Ramos (cell line): ENCODE results near the gene TRHDE.

ENCODE experiments used
- in situ Hi-C: fragments of 300-500 bp; cut with MboI; formaldehyde crosslinking; loops from one replicate; pipeline ENCODE4 v1.14.3; 2022; ENCODE audit warnings: low sequenced_read_pairs; ENCODE audit not compliant: unreplicated experiment

The TRHDE gene

GRCh38 chr12:72272731-72273498 lies 745 bp downstream of the TRHDE start:
- in situ Hi-C loops: no loop called here

- in situ Hi-C loops: no loop called here
Observed at GRCh38 chr12:72273499-72273837, 1.3 kb downstream of the TRHDE start.

- in situ Hi-C loops: no loop called here
Observed at GRCh38 chr12:72273851-72274351, 1.7 kb downstream of the TRHDE start.

- in situ Hi-C loops: no loop called here
Observed at GRCh38 chr12:72274931-72275330, 2.8 kb downstream of the TRHDE start.

- in situ Hi-C loops: no loop called here
Observed at GRCh38 chr12:72275526-72275925, 3.4 kb downstream of the TRHDE start.

- in situ Hi-C loops: no loop called here
Observed at GRCh38 chr12:72276181-72276805, 4.1 kb downstream of the TRHDE start.

- in situ Hi-C loops: no loop called here
Observed at GRCh38 chr12:72277415-72277814, 5.2 kb downstream of the TRHDE start.

- in situ Hi-C loops: no loop called here
Observed at GRCh38 chr12:72278894-72279293, 6.7 kb downstream of the TRHDE start.

- in situ Hi-C loops: no loop called here
Observed at GRCh38 chr12:72281126-72281525, 9.0 kb downstream of the TRHDE start.

- in situ Hi-C loops: no loop called here
Observed at GRCh38 chr12:72282721-72283120, 10.6 kb downstream of the TRHDE start.

- in situ Hi-C loops: no loop called here
Observed at GRCh38 chr12:72285861-72286260, 13.7 kb downstream of the TRHDE start.

GRCh38 chr12:72286526-72286925 lies 14.4 kb downstream of the TRHDE start:
- in situ Hi-C loops: no loop called here

- in situ Hi-C loops: no loop called here
Observed at GRCh38 chr12:72288436-72288835, 16.3 kb downstream of the TRHDE start.

- in situ Hi-C loops: no loop called here
Observed at GRCh38 chr12:72288911-72289310, 16.7 kb downstream of the TRHDE start.

GRCh38 chr12:72289633-72290032 lies 17.5 kb downstream of the TRHDE start:
- in situ Hi-C loops: no loop called here

- in situ Hi-C loops: no loop called here
Observed at GRCh38 chr12:72291175-72291574, 19.0 kb downstream of the TRHDE start.

GRCh38 chr12:72293701-72294100 lies 21.5 kb downstream of the TRHDE start:
- in situ Hi-C loops: no loop called here

GRCh38 chr12:72295101-72295500 lies 22.9 kb downstream of the TRHDE start:
- in situ Hi-C loops: no loop called here

- in situ Hi-C loops: no loop called here
Observed at GRCh38 chr12:72295744-72296143, 23.6 kb downstream of the TRHDE start.

GRCh38 chr12:72296389-72296788 lies 24.2 kb downstream of the TRHDE start:
- in situ Hi-C loops: no loop called here

- in situ Hi-C loops: no loop called here
Observed at GRCh38 chr12:72297666-72298065, 25.5 kb downstream of the TRHDE start.

- in situ Hi-C loops: no loop called here
Observed at GRCh38 chr12:72300728-72301127, 28.6 kb downstream of the TRHDE start.
